ENCODE measurements around the gene PHACTR2.

The PHACTR2 gene

DNA sequence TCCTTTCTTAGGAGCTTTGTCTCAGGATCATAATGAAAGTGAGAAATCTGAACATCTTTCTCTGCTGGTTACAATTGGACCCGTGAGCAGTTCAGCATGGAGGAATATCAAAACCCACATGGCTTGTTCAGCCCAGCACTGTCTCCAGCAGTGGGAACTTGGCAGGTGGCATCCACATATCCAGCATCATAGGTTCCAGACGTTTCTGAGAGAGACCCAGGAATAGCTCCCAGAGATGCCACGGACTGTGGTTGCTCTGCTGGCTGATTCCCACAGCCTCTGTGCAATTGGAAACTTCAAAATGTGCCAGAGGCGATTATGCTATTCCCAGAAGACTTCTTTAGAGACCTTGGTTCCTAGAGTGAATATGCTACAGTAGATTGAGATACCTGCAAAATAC is 76.4 kb downstream of the PHACTR2 start:
- Histone ChIP-seq H3K4me1 (peaks cover 0 to 29% (median 2%) of the 10 kb centered on the region in 4 donors), H3K36me3 (no peaks in the 10 kb centered on the region), H3K9me3 (no peaks in the 10 kb centered on the region), H3K27ac (peak overlapping the region in 1 of 2 donors; percentile 38), H3K27me3 (no peaks in the 10 kb centered on the region), H3K4me3 (peak overlapping the region in 1 of 2 donors; percentile 7)
- intact Hi-C loops (cut with DNase I; ENCODE audit: low total_unique reads) = no loop called here
- no peak for DNase-seq
- TF ChIP-seq CTCF (IDR thresholded peaks at IDR 0.05) = no peak

DNA sequence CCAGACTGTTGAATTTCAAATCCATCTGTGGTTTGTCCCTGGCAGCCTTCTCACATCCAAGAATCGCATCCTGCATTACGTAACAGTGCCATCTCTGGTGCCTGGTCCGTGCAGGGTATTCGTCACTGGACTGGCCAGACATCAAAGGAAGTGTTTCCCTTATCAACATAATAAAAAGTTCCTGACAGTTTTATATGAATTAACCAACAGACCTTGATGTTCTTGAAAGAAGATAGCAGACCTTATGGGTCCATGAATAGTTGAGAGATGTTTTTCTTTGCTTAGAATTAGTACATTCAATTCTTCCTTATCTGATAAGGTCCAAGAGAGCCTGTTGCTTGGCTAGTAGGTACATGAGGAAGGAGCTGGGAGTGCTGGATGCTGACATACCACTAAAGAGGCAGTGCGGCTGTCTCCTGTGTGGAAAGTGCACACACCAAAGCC is 77.6 kb downstream of the PHACTR2 start:
- intact Hi-C loops (cut with DNase I; ENCODE audit: low total_unique reads) = no loop called here
- H3K4me1 ChIP-seq = peaks cover 0 to 29% (median 2%) of the 10 kb centered on the region in 4 donors
- no peak for DNase-seq
- no peaks in the 10 kb centered on the region for H3K27me3 ChIP-seq
- no peak for TF ChIP-seq CTCF (IDR thresholded peaks at IDR 0.05)
- no peaks in the 10 kb centered on the region for H3K36me3 ChIP-seq
- no peaks in the 10 kb centered on the region for H3K9me3 ChIP-seq
- H3K27ac ChIP-seq = peak overlapping the region in 1 of 2 donors; percentile 38
- no peak overlapping the region for H3K4me3 ChIP-seq

DNA sequence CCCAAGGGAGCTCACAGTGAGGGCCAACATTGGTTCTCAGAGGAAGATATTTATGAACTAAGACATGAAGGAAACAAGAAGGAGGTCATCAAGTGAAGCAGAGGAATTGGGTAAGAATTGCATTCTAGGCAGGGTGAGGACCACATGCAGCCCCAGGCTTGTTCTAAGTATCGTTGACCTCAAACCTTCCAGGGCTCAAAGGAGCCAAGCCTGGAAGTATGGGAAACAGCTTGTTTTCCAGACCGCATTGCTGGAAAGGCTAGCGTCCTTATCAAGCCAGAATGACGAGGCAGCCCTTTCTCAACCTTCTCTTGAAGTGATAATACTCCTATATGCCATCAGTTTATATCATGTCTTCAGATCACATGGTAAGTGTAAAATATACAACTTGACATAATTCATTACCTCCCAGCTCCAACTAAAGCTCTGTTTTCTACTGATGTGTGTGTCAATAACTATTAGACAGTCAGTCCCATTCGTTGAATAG is 79.6 kb downstream of the PHACTR2 start:
- no peaks in the 10 kb centered on the region for H3K27me3 ChIP-seq
- H3K36me3 ChIP-seq = no peaks in the 10 kb centered on the region
- H3K4me3 ChIP-seq = no peak overlapping the region
- intact Hi-C loops (cut with DNase I; ENCODE audit: low total_unique reads) = no loop called here
- H3K27ac ChIP-seq = no peak overlapping the region
- TF ChIP-seq CTCF (IDR thresholded peaks at IDR 0.05) = no peak
- DNase-seq = no peak
- H3K4me1 ChIP-seq = peaks cover 0 to 29% (median 2%) of the 10 kb centered on the region in 4 donors
- no peaks in the 10 kb centered on the region for H3K9me3 ChIP-seq

DNA sequence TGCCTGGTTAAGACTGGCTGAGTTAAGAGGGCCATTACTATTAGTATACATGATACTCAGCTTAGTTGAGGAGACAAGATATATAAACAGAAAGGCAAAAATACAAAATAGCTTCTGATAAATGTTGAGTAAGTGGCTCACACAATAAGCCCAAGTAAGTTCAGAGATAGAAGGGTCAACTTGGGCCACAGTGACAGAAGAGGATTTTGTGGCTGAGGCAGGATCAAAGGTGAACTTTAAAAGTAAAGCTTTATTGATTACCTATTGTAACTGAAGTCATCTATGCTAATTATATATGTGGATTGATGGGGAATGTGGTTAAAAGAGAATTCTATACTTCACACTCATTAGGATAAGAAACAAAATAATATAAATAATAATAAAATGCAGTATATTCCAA is 80.8 kb downstream of the PHACTR2 start:
- intact Hi-C loops (cut with DNase I; ENCODE audit: low total_unique reads) = no loop called here
- no peak overlapping the region for H3K4me3 ChIP-seq
- peaks cover 0 to 23% (median 2%) of the 10 kb centered on the region in 4 donors for H3K4me1 ChIP-seq
- no peak for TF ChIP-seq CTCF (IDR thresholded peaks at IDR 0.05)
- no peak for DNase-seq
- no peaks in the 10 kb centered on the region for H3K36me3 ChIP-seq
- no peak overlapping the region for H3K27ac ChIP-seq
- no peaks in the 10 kb centered on the region for H3K27me3 ChIP-seq
- H3K9me3 ChIP-seq = no peaks in the 10 kb centered on the region

DNA sequence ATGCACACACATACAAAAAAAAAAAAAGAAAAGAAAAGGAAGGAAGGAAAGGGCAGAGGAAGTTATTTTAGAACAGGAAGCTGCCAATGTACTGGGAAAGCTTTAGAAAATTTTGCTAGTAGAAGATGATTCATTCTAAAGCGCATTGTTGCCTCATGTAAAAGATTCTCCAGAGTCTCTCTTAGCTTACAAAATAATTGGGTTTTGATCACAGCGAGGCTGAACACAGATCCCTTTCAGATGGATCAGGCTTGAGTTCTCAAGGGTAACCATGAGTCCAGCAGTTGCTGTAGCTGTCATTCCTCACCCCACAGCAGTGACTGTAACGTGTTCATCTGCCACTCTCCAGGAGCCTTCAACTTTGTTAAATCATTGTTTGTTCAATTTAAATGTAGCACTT is 81.9 kb downstream of the PHACTR2 start:
- Histone ChIP-seq H3K4me3 (no peak overlapping the region), H3K36me3 (no peaks in the 10 kb centered on the region), H3K27ac (no peak overlapping the region), H3K4me1 (peaks cover 0 to 11% (median 0%) of the 10 kb centered on the region in 4 donors), H3K9me3 (no peaks in the 10 kb centered on the region), H3K27me3 (no peaks in the 10 kb centered on the region)
- TF ChIP-seq CTCF (IDR thresholded peaks at IDR 0.05) = no peak
- intact Hi-C loops (cut with DNase I; ENCODE audit: low total_unique reads) = no loop called here
- DNase-seq = no peak

DNA sequence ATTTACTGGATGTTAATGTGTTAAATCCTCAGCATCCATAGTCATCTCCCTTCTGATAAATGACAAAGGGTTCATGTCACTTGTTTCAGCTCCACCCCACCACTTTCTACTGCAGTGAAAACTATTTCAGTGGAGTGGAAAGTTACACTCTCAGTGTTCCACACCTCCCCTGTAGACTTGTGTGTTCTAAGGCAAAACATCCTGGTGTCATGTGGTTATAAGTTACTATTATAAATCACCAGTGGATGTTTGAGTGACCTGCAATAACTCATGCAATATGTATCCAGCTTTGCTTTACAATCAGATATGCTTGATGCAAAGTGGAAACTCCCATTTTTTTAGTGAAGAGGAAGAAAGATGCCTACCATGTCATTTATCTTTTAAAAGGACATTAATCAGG is 83.3 kb downstream of the PHACTR2 start:
- intact Hi-C loops (cut with DNase I; ENCODE audit: low total_unique reads) = no loop called here
- no peak overlapping the region for H3K27ac ChIP-seq
- H3K4me3 ChIP-seq = no peak overlapping the region
- no peaks in the 10 kb centered on the region for H3K4me1 ChIP-seq
- TF ChIP-seq CTCF (IDR thresholded peaks at IDR 0.05) = no peak
- DNase-seq = no peak
- peaks cover 0 to 11% (median 10%) of the 10 kb centered on the region in 3 donors for H3K36me3 ChIP-seq
- H3K27me3 ChIP-seq = no peaks in the 10 kb centered on the region
- H3K9me3 ChIP-seq = no peaks in the 10 kb centered on the region
